Astrocyte of the spinal cord (primary cell): ENCODE results near the gene MPV17L2.

Experiments
- DNase-seq: peaks from one replicate; pipeline ENCODE4 v3.0.0; 2011; ENCODE audit warnings: low read depth, low spot score
- H3K4me3 ChIP-seq: 2 replicates; pipeline ENCODE4 v1.5.1; 2011; ENCODE audit warnings: low read depth, mild to moderate bottlenecking, low read length, moderate library complexity
- in situ Hi-C: cut with HindIII; loops from 2 replicates; pipeline ENCODE4 v1.10.0; 2017; ENCODE audit warnings: low sequenced_read_pairs
- TF ChIP-seq, protein P1 (sequence below): IDR thresholded peaks from 2 replicates; pipeline ENCODE4 v1.5.1; 2012; ENCODE audit warnings: low read depth, mild to moderate bottlenecking, low read length, inconsistent platforms

The MPV17L2 gene

DNA sequence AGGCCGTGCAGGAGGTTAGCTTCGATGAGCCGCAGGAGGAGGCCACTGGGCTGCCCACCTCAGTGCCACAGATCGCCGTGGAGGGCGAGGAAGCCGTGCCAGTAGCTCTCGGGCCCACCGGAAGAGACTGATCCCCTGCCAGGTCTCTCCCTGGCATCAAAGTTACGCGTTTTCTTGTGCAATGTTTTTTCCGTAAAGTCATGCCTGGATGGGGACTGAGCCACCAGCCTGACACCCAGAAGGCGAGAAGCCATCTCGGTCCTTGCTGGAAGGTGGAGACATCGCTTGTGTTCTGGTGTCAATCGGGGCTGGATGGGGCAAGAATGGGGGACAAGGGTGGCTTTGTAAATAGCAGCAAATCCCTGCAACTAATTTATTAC, 43.4 kb upstream of the MPV17L2 start:
- DNase-seq = no peak
- TF ChIP-seq, protein P1, sequence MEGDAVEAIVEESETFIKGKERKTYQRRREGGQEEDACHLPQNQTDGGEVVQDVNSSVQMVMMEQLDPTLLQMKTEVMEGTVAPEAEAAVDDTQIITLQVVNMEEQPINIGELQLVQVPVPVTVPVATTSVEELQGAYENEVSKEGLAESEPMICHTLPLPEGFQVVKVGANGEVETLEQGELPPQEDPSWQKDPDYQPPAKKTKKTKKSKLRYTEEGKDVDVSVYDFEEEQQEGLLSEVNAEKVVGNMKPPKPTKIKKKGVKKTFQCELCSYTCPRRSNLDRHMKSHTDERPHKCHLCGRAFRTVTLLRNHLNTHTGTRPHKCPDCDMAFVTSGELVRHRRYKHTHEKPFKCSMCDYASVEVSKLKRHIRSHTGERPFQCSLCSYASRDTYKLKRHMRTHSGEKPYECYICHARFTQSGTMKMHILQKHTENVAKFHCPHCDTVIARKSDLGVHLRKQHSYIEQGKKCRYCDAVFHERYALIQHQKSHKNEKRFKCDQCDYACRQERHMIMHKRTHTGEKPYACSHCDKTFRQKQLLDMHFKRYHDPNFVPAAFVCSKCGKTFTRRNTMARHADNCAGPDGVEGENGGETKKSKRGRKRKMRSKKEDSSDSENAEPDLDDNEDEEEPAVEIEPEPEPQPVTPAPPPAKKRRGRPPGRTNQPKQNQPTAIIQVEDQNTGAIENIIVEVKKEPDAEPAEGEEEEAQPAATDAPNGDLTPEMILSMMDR = no peak
- no peak overlapping the region for H3K4me3 ChIP-seq
- in situ Hi-C loops = no loop called here

DNA sequence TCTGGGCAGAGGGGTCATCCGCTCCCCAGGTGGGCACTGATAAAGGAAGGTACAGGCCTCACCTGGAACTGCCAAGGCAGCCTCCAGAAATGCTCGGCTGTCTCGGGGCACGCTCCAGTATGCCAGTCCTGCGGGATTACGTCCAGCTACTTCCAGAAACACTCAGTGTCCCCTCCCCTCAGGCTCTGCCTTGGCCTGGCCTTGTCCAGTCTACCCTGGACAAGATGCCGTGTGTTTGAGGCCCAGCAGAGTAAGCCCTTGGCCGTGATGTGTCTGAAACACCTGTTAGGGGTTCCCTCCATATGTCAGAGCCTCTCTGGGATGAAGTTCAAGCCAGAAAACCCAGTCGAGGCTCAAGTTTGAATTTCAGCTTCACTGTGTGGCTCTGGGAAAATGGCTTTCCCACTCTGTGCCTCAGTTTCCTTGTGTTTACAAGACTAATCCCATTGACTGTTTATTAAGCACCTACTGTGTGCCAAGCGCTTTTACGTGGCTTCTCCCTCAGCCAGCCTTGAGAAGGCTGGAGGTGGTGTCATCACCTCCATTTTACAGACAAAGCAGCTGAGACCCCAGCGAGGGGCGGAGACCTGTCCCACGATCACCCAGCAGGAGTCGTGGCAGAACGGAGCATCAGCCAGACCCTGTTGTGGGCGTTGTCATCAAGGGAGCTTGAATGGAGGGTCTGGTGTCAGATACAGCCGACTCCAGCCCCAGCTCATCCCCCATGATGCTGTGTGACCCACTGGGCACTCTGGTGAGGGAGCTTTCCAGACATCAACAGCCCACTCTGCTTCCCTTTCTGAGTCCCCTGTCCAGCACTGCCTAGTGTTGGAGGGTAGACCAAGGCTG, 42.0 kb upstream of the MPV17L2 start:
- in situ Hi-C loops = no loop called here
- DNase-seq = no peak
- H3K4me3 ChIP-seq = no peak overlapping the region
- TF ChIP-seq, protein P1 = no peak

DNA sequence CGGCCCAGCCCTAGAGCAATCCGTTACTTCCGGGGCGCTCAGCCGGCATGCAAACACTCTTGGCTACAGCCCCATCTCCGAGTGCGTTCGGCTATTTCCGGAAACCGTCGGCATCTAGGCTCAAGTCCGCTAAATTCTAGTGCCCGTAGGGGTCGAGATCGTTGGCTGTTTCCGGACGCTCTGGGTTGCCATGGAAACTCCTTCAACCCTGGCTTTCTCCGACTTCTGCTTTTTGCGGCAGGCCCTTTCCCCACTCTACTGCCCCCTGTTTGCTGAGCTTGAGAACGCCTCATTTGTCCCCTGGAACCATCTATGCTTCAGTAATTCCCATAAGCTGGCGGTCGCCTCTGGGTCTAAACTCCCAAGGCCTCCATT, 40.6 kb upstream of the MPV17L2 start:
- DNase-seq = peak; percentile 98
- TF ChIP-seq, protein P1 = peak; percentile 77
- in situ Hi-C loops = no loop called here
- peak overlapping the region; percentile 53 for H3K4me3 ChIP-seq

DNA sequence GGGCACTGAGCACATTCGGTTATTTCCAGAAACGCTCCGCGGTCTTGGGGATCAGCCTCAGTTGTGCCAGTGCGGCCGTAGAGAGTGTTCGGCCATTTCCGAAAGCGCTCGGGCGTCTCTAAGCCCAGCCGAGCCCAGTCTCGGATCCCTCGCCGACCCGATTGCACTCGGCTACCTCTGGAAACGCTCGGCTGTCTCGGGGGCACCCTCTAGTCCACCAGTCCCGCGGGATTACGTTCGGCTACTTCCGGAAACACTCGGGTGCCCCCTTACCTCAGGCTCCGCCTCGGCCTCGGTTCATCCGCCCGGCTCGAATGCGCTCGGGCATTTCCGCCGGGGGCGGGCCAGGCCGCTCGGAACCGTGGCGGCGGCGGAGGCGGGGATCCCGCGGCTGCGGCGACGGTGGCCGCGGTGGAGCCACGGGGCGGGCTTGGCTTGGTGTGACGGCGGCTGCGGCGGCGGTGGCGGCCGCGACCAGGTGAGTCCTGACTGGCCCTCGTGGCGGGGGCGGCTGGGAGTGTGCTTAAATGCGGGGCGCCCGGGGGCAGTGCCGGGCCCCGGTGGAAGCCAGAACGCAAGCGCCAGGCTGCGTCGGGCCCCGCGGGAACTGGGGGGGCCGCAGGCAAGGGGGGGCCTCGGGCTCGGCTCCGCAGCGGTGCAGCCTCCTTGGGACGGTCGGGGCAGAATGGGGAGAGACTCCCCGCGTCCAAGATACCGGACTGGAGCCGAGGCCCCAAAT, 40.0 kb upstream of the MPV17L2 start, which contains the start of gene PIK3R2:
PIK3R2 (plus strand) TSS at position 347 of the 739 bp plus-strand sequence. CDS start 2,717 bp downstream, outside the sequence.
- TF ChIP-seq, protein P1 = no peak
- in situ Hi-C loops = no loop called here
- DNase-seq = peak; percentile 99
- H3K4me3 ChIP-seq = peak within 1 kb of the TSS; percentile 80

DNA sequence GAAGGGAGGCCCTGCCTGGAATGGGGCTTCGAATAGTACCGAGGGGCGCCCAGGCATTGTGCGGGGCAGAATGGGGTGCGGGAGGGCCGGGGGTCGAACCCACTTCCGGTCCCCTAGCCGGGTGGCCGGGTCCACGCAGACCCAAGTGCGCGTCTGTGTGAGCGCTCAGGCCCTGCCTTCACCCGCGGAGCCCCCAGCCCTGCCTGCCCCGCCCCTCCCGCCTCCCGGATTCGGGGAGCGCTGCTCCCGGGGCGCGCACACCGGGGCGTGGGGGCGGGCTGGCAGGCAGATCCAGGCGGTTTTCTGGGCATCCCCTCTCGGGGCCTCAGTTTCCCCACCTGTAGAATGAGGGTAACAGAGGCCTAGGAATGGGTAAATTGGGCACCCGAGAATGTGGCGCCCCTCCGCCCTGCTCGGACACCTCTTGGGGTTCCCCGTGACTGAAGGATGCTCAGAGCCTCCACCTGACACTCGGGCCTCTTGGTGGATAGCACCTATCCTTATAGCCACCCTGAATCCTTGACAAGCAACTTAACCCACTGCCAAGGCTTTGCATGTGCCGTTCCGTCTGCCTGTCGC, 39.4 kb upstream of the MPV17L2 start:
- in situ Hi-C loops = no loop called here
- TF ChIP-seq, protein P1 = no peak
- peak overlapping the region; percentile 80 for H3K4me3 ChIP-seq
- no peak for DNase-seq
